Left renal pelvis (tissue), 4 donors: ENCODE results near the gene WDCP. TPM values are rescaled to one million over a fixed set of nuclear protein-coding genes. Genes with fewer than 3 reads are reported as not detected.
"Not testable (repeated sequence)": the region's sequence is repeated elsewhere in the genome, so short reads cannot be mapped to it uniquely, and the experiment has no call there.

Experiments used
- DNase-seq, 4 donors: peaks; one replicate each; pipeline ENCODE4 v3.0.0-alpha.2; 2013; ENCODE audit warnings: low read depth in 4 of 4, low spot score in 3 of 4
- polyA plus RNA-seq, 4 donors: library from polyadenylated mRNA; unstranded; fragments of 120-200 nt; gene quantifications; one replicate each; pipeline ENCODE4 v1.2.1, GENCODE V29; 2013; ENCODE audit not compliant: insufficient read length in 4 of 4

The WDCP gene
- polyA plus RNA-seq, 4 donors = 10.1 to 16.8 (median 14.5) TPM

GRCh38 chr2:24065341-24065740, 18.1 kb upstream of the WDCP start:
- no peak for DNase-seq

- no peak for DNase-seq
Measured at GRCh38 chr2:24058564-24059271, 11.5 kb upstream of the WDCP start.

- DNase-seq = no peak
Measured at GRCh38 chr2:24055750-24056149, 8.6 kb upstream of the WDCP start.

GRCh38 chr2:24054366-24055010, 7.3 kb upstream of the WDCP start:
- DNase-seq = no peak

- DNase-seq = no peak
Measured at GRCh38 chr2:24052951-24053350, 5.8 kb upstream of the WDCP start.

- DNase-seq = no peak
Measured at GRCh38 chr2:24051833-24052232, 4.6 kb upstream of the WDCP start.

GRCh38 chr2:24050041-24050979, 3.1 kb upstream of the WDCP start:
- peak in 1 of 4 donors; percentile 9 for DNase-seq

- peak in 2 of 4 donors; percentile 12 to 15 for DNase-seq
Measured at GRCh38 chr2:24049485-24050021, 2.4 kb upstream of the WDCP start, which contains the start of gene FKBP1B. TSS of gene FKBP1B (plus strand) at chr2:24049741. CDS start at chr2:24049850, 109 bp downstream.

- DNase-seq = no peak
Measured at GRCh38 chr2:24048769-24049484, 1.7 kb upstream of the WDCP start.

- no peak for DNase-seq
Measured at GRCh38 chr2:24047703-24048033, 477 bp upstream of the WDCP start.

GRCh38 chr2:24046599-24046929, 627 bp downstream of the WDCP start:
- no peak for DNase-seq

- no peak for DNase-seq
Measured at GRCh38 chr2:24045511-24046508, 1.4 kb downstream of the WDCP start.

- not testable (repeated sequence) for DNase-seq
Measured at GRCh38 chr2:24043133-24043532, 4.1 kb downstream of the WDCP start.

- DNase-seq = no peak
Measured at GRCh38 chr2:24040511-24040910, 6.7 kb downstream of the WDCP start.

GRCh38 chr2:24038786-24039499, 8.2 kb downstream of the WDCP start:
- DNase-seq = no peak

GRCh38 chr2:24026233-24026632, 21.0 kb downstream of the WDCP start:
- no peak for DNase-seq

GRCh38 chr2:24024996-24025663, 22.1 kb downstream of the WDCP start:
- no peak for DNase-seq

GRCh38 chr2:24024018-24024417, 23.2 kb downstream of the WDCP start:
- no peak for DNase-seq
